ENCODE results near the gene MIA2. TPM values are rescaled to one million over a fixed set of nuclear protein-coding genes. Genes with fewer than 3 reads are reported as not detected.
A peak's percentile ranks its signal among the peaks of the same experiment; 100 is the strongest.
"Not testable (repeated sequence)": the region's sequence is repeated elsewhere in the genome, so short reads cannot be mapped to it uniquely, and the experiment has no call there.

Gene MIA2
- total and polyA plus RNA-seq, 8 donors, result 24.7 to 47.4 (median 34.4) TPM

DNA sequence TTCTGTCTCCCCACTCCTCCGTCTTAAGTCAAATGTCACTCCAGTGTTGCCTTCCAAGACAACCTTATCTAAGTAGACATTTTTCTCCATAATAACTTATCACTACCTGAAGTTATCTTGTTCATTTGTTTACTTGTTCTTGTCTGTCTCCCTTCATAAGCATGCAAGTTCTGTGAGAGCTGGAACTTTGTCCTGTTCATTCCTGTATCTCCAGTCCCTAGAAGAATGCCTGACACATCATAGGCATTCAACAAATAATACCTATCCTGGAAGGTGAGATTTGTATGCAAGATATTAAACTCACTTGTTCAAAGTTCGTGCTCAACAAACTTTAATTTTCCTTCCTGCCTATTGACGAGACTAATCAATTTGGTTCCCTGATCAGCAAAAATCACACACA is 5.7 kb upstream of the MIA2 start:
- no peak overlapping the region for H3K27ac ChIP-seq
- H3K27me3 ChIP-seq, result no peaks in the 10 kb centered on the region
- WGBS, 2 donors, result 40 to 63% methylated on average over 3 of the region's 3 CpGs
- no peaks in the 10 kb centered on the region for H3K36me3 ChIP-seq
- no peak for FAIRE-seq
- intact Hi-C loops (cut with DNase I), result no loop called here
- no peak for DNase-seq
- no peak overlapping the region for H3K4me3 ChIP-seq
- H3K9me3 ChIP-seq, result no peaks in the 10 kb centered on the region
- peaks cover 2 to 4% (median 3%) of the 10 kb centered on the region in 3 donors for H3K4me1 ChIP-seq
- ATAC-seq, result no peak
- TF ChIP-seq, protein P1, sequence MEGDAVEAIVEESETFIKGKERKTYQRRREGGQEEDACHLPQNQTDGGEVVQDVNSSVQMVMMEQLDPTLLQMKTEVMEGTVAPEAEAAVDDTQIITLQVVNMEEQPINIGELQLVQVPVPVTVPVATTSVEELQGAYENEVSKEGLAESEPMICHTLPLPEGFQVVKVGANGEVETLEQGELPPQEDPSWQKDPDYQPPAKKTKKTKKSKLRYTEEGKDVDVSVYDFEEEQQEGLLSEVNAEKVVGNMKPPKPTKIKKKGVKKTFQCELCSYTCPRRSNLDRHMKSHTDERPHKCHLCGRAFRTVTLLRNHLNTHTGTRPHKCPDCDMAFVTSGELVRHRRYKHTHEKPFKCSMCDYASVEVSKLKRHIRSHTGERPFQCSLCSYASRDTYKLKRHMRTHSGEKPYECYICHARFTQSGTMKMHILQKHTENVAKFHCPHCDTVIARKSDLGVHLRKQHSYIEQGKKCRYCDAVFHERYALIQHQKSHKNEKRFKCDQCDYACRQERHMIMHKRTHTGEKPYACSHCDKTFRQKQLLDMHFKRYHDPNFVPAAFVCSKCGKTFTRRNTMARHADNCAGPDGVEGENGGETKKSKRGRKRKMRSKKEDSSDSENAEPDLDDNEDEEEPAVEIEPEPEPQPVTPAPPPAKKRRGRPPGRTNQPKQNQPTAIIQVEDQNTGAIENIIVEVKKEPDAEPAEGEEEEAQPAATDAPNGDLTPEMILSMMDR (IDR thresholded peaks at IDR 0.05), result no peak

DNA sequence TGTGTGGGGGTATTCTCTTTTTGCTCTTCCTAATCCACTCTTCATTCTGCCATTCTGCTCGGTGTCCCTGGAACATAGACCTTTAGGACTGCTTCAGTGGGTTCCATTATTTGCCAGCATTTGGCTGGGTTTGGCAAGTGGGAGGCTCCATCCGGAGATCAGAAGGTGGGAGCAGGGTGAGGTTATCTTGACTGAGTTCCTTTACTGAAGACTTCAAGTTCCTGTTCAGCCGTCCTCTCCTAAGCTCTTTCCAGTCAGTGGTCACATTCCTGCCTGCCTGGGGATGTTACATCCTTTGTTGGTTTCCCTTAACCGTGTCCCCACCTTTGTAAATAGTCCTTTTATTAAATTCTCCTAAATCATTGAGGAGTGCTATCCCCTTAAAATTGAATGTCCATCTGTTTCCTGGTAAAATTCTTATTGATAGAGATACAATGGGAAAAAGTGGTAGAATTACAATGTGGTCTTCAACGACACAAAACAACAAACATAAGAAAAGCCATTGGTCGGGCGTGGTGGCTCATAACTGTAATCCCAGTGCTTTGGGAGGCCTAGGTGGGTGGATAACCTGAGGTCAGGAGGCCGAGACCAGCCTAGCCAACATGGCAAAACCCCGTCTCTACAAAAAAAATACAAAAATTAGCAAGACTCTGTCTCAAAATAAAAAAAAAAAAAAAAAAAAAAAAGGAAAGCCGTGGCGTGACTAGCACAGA is 5.0 kb upstream of the MIA2 start:
- FAIRE-seq (no peak), ATAC-seq (no peak), DNase-seq (no peak)

DNA sequence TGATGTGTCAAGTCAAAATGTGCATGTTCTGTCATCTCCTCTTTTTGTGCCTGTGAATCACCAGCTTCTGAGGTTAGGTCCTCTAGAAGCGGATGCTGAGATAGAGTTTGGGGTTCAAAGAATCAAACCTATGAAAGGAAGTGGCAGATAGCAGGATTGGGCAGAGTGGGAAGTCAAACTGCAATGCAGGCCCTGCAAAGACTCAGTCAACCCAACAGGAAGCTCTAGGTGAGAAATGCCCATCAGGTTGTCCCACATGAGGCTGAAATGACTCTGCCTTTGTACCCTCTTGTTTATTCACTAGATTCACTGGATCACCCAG is 4.5 kb upstream of the MIA2 start:
- ATAC-seq, result no peak
- Histone ChIP-seq H3K4me3 (no peak overlapping the region), H3K27ac (no peak overlapping the region), H3K4me1 (peaks cover 8 to 11% (median 10%) of the 10 kb centered on the region in 3 donors), H3K36me3 (no peaks in the 10 kb centered on the region), H3K27me3 (no peaks in the 10 kb centered on the region), H3K9me3 (no peaks in the 10 kb centered on the region)
- 94 to 100% methylated on average over 1 of the region's 1 CpG for WGBS, 2 donors
- no peak for FAIRE-seq
- intact Hi-C loops (cut with DNase I), result no loop called here
- DNase-seq, result no peak
- TF ChIP-seq, protein P1 (IDR thresholded peaks at IDR 0.05), result no peak

More for the DNA sequence above, 5.0 kb upstream of the MIA2 start:
- Histone ChIP-seq H3K4me1 (peaks cover 8 to 10% (median 9%) of the 10 kb centered on the region in 3 donors), H3K36me3 (no peaks in the 10 kb centered on the region), H3K4me3 (no peak overlapping the region), H3K27me3 (no peaks in the 10 kb centered on the region), H3K27ac (no peak overlapping the region), H3K9me3 (no peaks in the 10 kb centered on the region)
- intact Hi-C loops (cut with DNase I), result no loop called here
- 85 to 86% methylated on average over 11 of the region's 11 CpGs for WGBS, 2 donors
- TF ChIP-seq, protein P1 (IDR thresholded peaks at IDR 0.05), result no peak

DNA sequence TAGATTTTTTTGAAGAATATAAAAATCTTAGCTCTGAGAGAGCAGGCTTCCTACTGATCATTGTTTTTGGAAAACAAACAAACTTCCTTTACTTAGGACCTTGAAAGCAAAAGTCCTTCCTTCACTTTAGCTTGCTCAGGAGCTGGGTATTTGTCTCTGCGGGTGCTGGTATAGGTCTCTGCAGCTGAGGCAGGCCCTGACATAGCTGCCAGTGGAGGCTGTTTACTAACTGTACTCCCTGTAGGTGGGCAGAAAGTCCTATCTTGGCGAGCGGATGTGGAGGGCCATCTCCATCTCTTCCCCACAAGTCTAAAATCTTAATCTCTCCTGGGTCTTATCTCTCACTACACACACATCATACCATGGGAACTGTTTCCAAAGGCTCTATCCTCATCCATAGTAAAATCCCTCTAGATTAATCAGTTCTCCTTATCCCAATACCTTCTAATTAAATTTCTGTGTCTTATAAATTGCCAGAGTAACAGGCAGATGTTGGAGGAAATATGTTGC is 4.1 kb upstream of the MIA2 start:
- DNase-seq, result no peak
- no peak for ATAC-seq
- Histone ChIP-seq H3K27me3 (no peaks in the 10 kb centered on the region), H3K4me3 (no peak overlapping the region), H3K36me3 (no peaks in the 10 kb centered on the region), H3K9me3 (no peaks in the 10 kb centered on the region), H3K27ac (no peak overlapping the region), H3K4me1 (peaks cover 8 to 11% (median 10%) of the 10 kb centered on the region in 3 donors)
- FAIRE-seq, result no peak
- intact Hi-C loops (cut with DNase I), result no loop called here
- WGBS, 2 donors, result 79 to 84% methylated on average over 3 of the region's 3 CpGs
- TF ChIP-seq, protein P1 (IDR thresholded peaks at IDR 0.05), result no peak

DNA sequence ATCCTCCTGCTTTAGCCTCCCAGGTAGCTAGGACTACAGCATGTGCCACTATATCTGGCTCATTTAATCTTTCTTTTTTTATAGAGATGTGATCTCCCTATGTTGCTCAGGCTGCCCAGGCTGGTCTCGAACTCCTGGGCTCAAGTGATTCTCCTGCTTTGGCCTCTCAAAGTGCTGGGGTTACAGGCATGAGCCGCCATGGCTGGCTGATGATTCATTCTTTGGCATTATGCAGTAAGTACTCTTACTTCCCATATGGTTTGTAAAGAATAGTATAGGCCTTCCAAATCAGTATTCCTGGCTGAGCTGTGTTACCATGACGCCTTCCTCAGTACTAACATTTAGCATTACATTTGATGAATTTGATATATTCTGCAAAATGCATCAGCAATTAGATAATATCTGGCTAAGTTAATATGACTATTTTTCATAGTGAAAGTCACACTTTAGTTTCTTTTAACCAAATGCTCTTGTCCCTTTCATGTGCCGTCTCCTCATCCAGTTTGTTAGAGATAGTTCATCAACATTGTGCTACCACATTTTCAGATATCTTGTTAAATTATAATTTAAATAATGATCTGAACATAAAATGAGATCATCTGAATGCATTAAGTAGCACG is 3.2 kb upstream of the MIA2 start:
- H3K4me1 ChIP-seq, result peaks cover 8 to 11% (median 10%) of the 10 kb centered on the region in 3 donors
- no peak overlapping the region for H3K4me3 ChIP-seq
- DNase-seq, result no peak
- 74 to 84% methylated on average over 5 of the region's 5 CpGs for WGBS, 2 donors
- no peak for FAIRE-seq
- no peaks in the 10 kb centered on the region for H3K9me3 ChIP-seq
- no peak overlapping the region for H3K27ac ChIP-seq
- H3K27me3 ChIP-seq, result no peaks in the 10 kb centered on the region
- TF ChIP-seq, protein P1 (IDR thresholded peaks at IDR 0.05), result no peak
- no peak for ATAC-seq
- no peaks in the 10 kb centered on the region for H3K36me3 ChIP-seq
- intact Hi-C loops (cut with DNase I), result no loop called here

DNA sequence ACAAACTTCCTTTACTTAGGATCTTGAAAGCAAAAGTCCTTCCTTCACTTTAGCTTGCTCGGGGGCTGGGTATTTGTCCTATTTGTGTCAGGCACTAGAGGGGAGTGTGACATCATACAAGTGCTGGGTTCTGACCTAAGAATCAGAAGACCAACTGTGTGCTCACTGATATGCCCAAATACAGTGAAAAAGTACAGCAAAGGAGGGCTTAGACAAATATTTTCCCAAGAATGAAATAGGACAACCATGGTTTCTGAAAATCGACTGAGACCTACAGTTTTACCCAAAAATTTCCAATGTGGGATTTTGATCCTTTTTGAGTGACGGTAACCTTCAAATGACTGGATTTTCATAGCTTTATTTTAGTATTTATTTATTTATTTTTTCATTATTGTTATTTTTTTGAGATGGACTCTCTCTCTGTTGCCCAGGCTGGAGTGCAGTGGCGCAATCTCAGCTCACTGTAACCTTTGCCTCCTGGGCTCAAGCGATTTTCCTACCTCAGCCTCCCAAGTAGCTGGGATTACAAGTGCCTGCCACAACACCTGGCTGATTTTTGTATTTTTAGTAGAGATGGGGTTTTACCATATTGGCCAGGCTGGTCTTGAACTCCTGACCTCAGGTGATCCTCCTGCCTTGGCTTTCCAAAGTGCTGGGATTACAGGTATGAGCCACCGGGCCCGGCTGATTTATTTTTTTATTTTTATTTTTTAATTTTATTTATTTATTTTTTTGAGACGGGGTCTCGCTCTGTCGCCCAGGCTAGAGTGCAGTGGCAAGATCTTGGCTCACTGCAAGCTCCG is 1.8 kb upstream of the MIA2 start:
- H3K27me3 ChIP-seq; DNase-seq; FAIRE-seq; intact Hi-C loops (cut with DNase I); H3K36me3 ChIP-seq; H3K4me3 ChIP-seq; H3K27ac ChIP-seq; H3K9me3 ChIP-seq: not testable (repeated sequence)
- H3K4me1 ChIP-seq, result peaks cover 8 to 18% (median 10%) of the 10 kb centered on the region in 3 donors
- 86 to 88% methylated on average over 11 of the region's 11 CpGs for WGBS, 2 donors
- ATAC-seq, result peak in 2 of 4 donors; percentile 46 to 49
